HepG2 (cell line): ENCODE data around the gene CKAP2L. TPM values are rescaled to one million over a fixed set of nuclear protein-coding genes. Genes with fewer than 3 reads are reported as not detected.

ENCODE experiments used
- CC2D1A ChIP-seq: sonication (generic); formaldehyde crosslinking; IDR thresholded peaks from 2 replicates; pipeline ENCODE4 v1.8.1; 2023; ENCODE audit warnings: mild to moderate bottlenecking, missing genetic modification reagents
- CENPBD1 ChIP-seq: sonication (generic); formaldehyde crosslinking; IDR thresholded peaks from 2 replicates; pipeline ENCODE4 v1.8.0; 2022; ENCODE audit warnings: missing genetic modification reagents, low read depth, mild to moderate bottlenecking, borderline replicate concordance
- CTCF ChIP-seq: sonication (generic); formaldehyde crosslinking; IDR thresholded peaks from 2 replicates; pipeline ENCODE4 v1.5.0; 2020; ENCODE audit warnings: mild to moderate bottlenecking, missing genetic modification reagents, moderate library complexity
- ELK4 ChIP-seq: sonication (generic); formaldehyde crosslinking; IDR thresholded peaks from 2 replicates; pipeline ENCODE4 v1.9.0; 2021; ENCODE audit warnings: missing genetic modification reagents, borderline replicate concordance
- FOXA3 ChIP-seq: IDR thresholded peaks from 2 replicates; pipeline ENCODE4 v1.6.1; 2016; ENCODE audit warnings: missing genetic modification reagents, missing compliant biosample characterization
- HOMEZ ChIP-seq: IDR thresholded peaks from 2 replicates; pipeline ENCODE4 v1.6.1; 2016; ENCODE audit warnings: low read depth
- MAF1 ChIP-seq: sonication (generic); formaldehyde crosslinking; IDR thresholded peaks from 2 replicates; pipeline ENCODE4 v1.5.0; 2020; ENCODE audit warnings: missing genetic modification reagents, borderline replicate concordance
- MED1 ChIP-seq: sonication (generic); formaldehyde crosslinking; IDR thresholded peaks from 2 replicates; pipeline ENCODE4 v1.4.0; 2020; ENCODE audit warnings: missing genetic modification reagents
- MTA1 ChIP-seq: sonication (generic); formaldehyde crosslinking; IDR thresholded peaks from 2 replicates; pipeline ENCODE4 v1.4.0; 2020; ENCODE audit warnings: missing genetic modification reagents, mild to moderate bottlenecking, borderline replicate concordance
- NR0B2 ChIP-seq: sonication (generic); formaldehyde crosslinking; IDR thresholded peaks from 2 replicates; pipeline ENCODE4 v1.4.0; 2020; ENCODE audit warnings: mild to moderate bottlenecking, missing genetic modification reagents
- PPARG ChIP-seq: conservative IDR thresholded peaks from 2 replicates; pipeline ENCODE4 v1.6.1; 2016; ENCODE audit warnings: missing biosample characterization, missing genetic modification reagents
- SNAPC2 ChIP-seq: sonication (generic); formaldehyde crosslinking; IDR thresholded peaks from 2 replicates; pipeline ENCODE4 v1.8.1; 2022; ENCODE audit warnings: mild to moderate bottlenecking, missing genetic modification reagents
- TARDBP ChIP-seq: sonication (generic); formaldehyde crosslinking; IDR thresholded peaks from 2 replicates; pipeline ENCODE4 v1.8.0; 2022; ENCODE audit warnings: mild to moderate bottlenecking, missing genetic modification reagents
- ZNF292 ChIP-seq: sonication (generic); formaldehyde crosslinking; IDR thresholded peaks from 2 replicates; pipeline ENCODE4 v1.8.1; 2022; ENCODE audit warnings: mild to moderate bottlenecking, low read depth, missing genetic modification reagents, borderline replicate concordance
- ZNF44 ChIP-seq: sonication (generic); formaldehyde crosslinking; IDR thresholded peaks from 2 replicates; pipeline ENCODE4 v1.5.1; 2020; ENCODE audit warnings: mild to moderate bottlenecking, missing genetic modification reagents
- ZNF577 ChIP-seq: sonication (generic); formaldehyde crosslinking; IDR thresholded peaks from 2 replicates; pipeline ENCODE4 v1.4.0; 2020; ENCODE audit warnings: mild to moderate bottlenecking, low read depth, missing genetic modification reagents, borderline replicate concordance
- ZXDC ChIP-seq: sonication (generic); formaldehyde crosslinking; IDR thresholded peaks from 2 replicates; pipeline ENCODE4 v1.5.0; 2020; ENCODE audit warnings: mild to moderate bottlenecking, missing genetic modification reagents
- polyA plus RNA-seq, 8 experiments: library from polyadenylated mRNA; depleted of rRNA in 3 of 8; stranded (reverse) in 7 of 8; unstranded in 1 of 8; fragments of >200 nt; fragmentation: Illumina TruSeq in 4 of 8; extraction: Trizol in 4 of 8; gene quantifications; 2 replicates each; pipeline versions ENCODE4 v1.2.1 to v1.2.3, GENCODE V29; 2011 to 2016; ENCODE audit warnings: low read depth in 4 of 8, missing spikeins in 1 of 8, mixed read lengths in 1 of 8; ENCODE audit not compliant: insufficient read depth in 1 of 8
- total RNA-seq, 5 experiments: library from RNA; depleted of rRNA; stranded (reverse); fragments of >200 nt; fragmentation: Illumina TruSeq; extraction: Trizol; gene quantifications; 2 replicates each; pipeline ENCODE4 v1.2.3, GENCODE V29; 2016; ENCODE audit warnings: low read depth in 1 of 5

CKAP2L gene
- total and polyA plus RNA-seq, 2 of the 13 experiments (the other 11 are each of a cell fraction or from before 2014, with no cell fraction given): 7.1 to 9.5 TPM

- TF ChIP-seq CTCF (CRISPR knock-in tag): peak; percentile 57
- peak; percentile 42; the same call in 1 of the 2 replicates for TF ChIP-seq PPARG (CRISPR knock-in tag)
- TF ChIP-seq ZXDC (CRISPR knock-in tag): peak; percentile 81; the same call in 1 of the 2 replicates
- peak; percentile 88 for TF ChIP-seq NR0B2
- TF ChIP-seq TARDBP (CRISPR knock-in tag): peak; percentile 63; the same call in 1 of the 2 replicates
- no peak for TF ChIP-seq CENPBD1 (CRISPR knock-in tag)
- TF ChIP-seq HOMEZ (CRISPR knock-in tag): peak; percentile 89
- TF ChIP-seq ZNF44 (CRISPR knock-in tag): no peak; the same call in 1 of the 2 replicates
- TF ChIP-seq ZNF292 (CRISPR knock-in tag): peak; percentile 21; the same call in 1 of the 2 replicates
- TF ChIP-seq SNAPC2 (CRISPR knock-in tag): peak; percentile 98
- peak; percentile 58; the same call in 1 of the 2 replicates for TF ChIP-seq MTA1
- peak; percentile 38 for TF ChIP-seq FOXA3
- TF ChIP-seq ZNF577 (CRISPR knock-in tag): no peak
- TF ChIP-seq MED1 (CRISPR knock-in tag): peak; percentile 76
- no peak for TF ChIP-seq ELK4
- TF ChIP-seq MAF1 (CRISPR knock-in tag): no peak
- peak; percentile 99 for TF ChIP-seq CC2D1A
These were observed at the start of gene CKAP2L (continued) for GRCh38 chr2:112764071-112765044.
